HEK293 (cell line): Measurements from ENCODE around the gene LCN2.

Experiments
- YY1 ChIP-seq: fragments of 450-650 bp; formaldehyde crosslinking; IDR thresholded peaks from 2 replicates; pipeline ENCODE4 v1.5.1; 2018; ENCODE audit warnings: missing biosample characterization, missing genetic modification characterization
- ZNF10 ChIP-seq: fragments of 450-650 bp; formaldehyde crosslinking; IDR thresholded peaks from 2 replicates; pipeline ENCODE4 v1.5.1; 2017; ENCODE audit warnings: missing biosample characterization, missing genetic modification characterization
- ZNF184 ChIP-seq: fragments of 450-650 bp; IDR thresholded peaks from 2 replicates; pipeline ENCODE4 v1.5.1; 2018; ENCODE audit warnings: missing biosample characterization, mild to moderate bottlenecking, missing genetic modification characterization
- ZNF211 ChIP-seq: fragments of 450-650 bp; formaldehyde crosslinking; IDR thresholded peaks from 2 replicates; pipeline ENCODE4 v1.5.1; 2016; ENCODE audit warnings: low read depth, missing biosample characterization, missing genetic modification characterization
- ZNF239 ChIP-seq: fragments of 450-650 bp; formaldehyde crosslinking; IDR thresholded peaks from 2 replicates; pipeline ENCODE4 v1.5.1; 2016; ENCODE audit warnings: missing biosample characterization, missing genetic modification characterization
- ZNF274 ChIP-seq, 2 experiments: fragments of 200-500 bp in 1 of 2; fragments of 450-650 bp in 1 of 2; sonication (Bioruptor generic) in 1 of 2; formaldehyde crosslinking in 1 of 2; IDR thresholded peaks; 2 replicates each; pipeline versions ENCODE4 v1.5.1 to v1.6.1; 2014 to 2016; ENCODE audit warnings: borderline replicate concordance in 1 of 2, inconsistent platforms in 1 of 2, low read length in 1 of 2, missing biosample characterization in 1 of 2, missing genetic modification characterization in 1 of 2
- ZNF514 ChIP-seq: fragments of 450-650 bp; formaldehyde crosslinking; IDR thresholded peaks from 2 replicates; pipeline ENCODE4 v1.5.1; 2016; ENCODE audit warnings: missing biosample characterization, missing genetic modification characterization
- ZNF639 ChIP-seq: fragments of 450-650 bp; formaldehyde crosslinking; IDR thresholded peaks from 2 replicates; pipeline ENCODE4 v1.5.1; 2016; ENCODE audit warnings: missing biosample characterization, missing genetic modification characterization
- TF ChIP-seq, protein P1 (sequence below): fragments of 450-650 bp; formaldehyde crosslinking; IDR thresholded peaks from 2 replicates; pipeline ENCODE4 v1.5.1; 2016; ENCODE audit warnings: missing biosample characterization, missing genetic modification characterization
- TF ChIP-seq, protein P2 (sequence below): fragments of 450-650 bp; formaldehyde crosslinking; conservative IDR thresholded peaks from 2 replicates; pipeline ENCODE4 v1.5.1; 2016; ENCODE audit warnings: low read depth, missing biosample characterization, missing genetic modification characterization
- TF ChIP-seq, protein P3 (sequence below): fragments of 450-650 bp; formaldehyde crosslinking; IDR thresholded peaks from 2 replicates; pipeline ENCODE4 v1.5.1; 2016; ENCODE audit warnings: missing biosample characterization, missing genetic modification characterization

- TF ChIP-seq, protein P1, sequence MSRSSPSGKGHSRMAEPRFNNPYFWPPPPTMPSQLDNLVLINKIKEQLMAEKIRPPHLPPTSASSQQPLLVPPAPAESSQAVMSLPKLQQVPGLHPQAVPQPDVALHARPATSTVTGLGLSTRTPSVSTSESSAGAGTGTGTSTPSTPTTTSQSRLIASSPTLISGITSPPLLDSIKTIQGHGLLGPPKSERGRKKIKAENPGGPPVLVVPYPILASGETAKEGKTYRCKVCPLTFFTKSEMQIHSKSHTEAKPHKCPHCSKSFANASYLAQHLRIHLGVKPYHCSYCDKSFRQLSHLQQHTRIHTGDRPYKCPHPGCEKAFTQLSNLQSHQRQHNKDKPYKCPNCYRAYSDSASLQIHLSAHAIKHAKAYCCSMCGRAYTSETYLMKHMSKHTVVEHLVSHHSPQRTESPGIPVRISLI (tag by site-specific recombination), result no peak
- TF ChIP-seq ZNF514 (tag by site-specific recombination) (no peak), ZNF274 (IDR thresholded peaks at IDR 0.05; ENCODE audit: low read length) (no peak), ZNF274 (tag by site-specific recombination; IDR thresholded peaks at IDR 0.05; ENCODE audit: borderline replicate concordance) (no peak), ZNF239 (no peak), YY1 (tag by site-specific recombination) (no peak), ZNF10 (tag by site-specific recombination) (no peak), ZNF211 (tag by site-specific recombination) (no peak), ZNF639 (tag by site-specific recombination) (no peak), ZNF184 (no peak)
- TF ChIP-seq, protein P2, sequence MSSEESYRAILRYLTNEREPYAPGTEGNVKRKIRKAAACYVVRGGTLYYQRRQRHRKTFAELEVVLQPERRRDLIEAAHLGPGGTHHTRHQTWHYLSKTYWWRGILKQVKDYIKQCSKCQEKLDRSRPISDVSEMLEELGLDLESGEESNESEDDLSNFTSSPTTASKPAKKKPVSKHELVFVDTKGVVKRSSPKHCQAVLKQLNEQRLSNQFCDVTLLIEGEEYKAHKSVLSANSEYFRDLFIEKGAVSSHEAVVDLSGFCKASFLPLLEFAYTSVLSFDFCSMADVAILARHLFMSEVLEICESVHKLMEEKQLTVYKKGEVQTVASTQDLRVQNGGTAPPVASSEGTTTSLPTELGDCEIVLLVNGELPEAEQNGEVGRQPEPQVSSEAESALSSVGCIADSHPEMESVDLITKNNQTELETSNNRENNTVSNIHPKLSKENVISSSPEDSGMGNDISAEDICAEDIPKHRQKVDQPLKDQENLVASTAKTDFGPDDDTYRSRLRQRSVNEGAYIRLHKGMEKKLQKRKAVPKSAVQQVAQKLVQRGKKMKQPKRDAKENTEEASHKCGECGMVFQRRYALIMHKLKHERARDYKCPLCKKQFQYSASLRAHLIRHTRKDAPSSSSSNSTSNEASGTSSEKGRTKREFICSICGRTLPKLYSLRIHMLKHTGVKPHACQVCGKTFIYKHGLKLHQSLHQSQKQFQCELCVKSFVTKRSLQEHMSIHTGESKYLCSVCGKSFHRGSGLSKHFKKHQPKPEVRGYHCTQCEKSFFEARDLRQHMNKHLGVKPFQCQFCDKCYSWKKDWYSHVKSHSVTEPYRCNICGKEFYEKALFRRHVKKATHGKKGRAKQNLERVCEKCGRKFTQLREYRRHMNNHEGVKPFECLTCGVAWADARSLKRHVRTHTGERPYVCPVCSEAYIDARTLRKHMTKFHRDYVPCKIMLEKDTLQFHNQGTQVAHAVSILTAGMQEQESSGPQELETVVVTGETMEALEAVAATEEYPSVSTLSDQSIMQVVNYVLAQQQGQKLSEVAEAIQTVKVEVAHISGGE, result no peak
- TF ChIP-seq, protein P3, sequence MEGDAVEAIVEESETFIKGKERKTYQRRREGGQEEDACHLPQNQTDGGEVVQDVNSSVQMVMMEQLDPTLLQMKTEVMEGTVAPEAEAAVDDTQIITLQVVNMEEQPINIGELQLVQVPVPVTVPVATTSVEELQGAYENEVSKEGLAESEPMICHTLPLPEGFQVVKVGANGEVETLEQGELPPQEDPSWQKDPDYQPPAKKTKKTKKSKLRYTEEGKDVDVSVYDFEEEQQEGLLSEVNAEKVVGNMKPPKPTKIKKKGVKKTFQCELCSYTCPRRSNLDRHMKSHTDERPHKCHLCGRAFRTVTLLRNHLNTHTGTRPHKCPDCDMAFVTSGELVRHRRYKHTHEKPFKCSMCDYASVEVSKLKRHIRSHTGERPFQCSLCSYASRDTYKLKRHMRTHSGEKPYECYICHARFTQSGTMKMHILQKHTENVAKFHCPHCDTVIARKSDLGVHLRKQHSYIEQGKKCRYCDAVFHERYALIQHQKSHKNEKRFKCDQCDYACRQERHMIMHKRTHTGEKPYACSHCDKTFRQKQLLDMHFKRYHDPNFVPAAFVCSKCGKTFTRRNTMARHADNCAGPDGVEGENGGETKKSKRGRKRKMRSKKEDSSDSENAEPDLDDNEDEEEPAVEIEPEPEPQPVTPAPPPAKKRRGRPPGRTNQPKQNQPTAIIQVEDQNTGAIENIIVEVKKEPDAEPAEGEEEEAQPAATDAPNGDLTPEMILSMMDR (tag by site-specific recombination), result no peak
Observed at GRCh38 chr9:128146591-128147120, 2.6 kb upstream of the LCN2 start.
